GM23248 (cell line): ENCODE results near the gene SSR4.

Experiments
- EZH2 ChIP-seq: fragments of 200-600 bp; sonication (generic); IDR thresholded peaks from 2 replicates; pipeline ENCODE4 v1.6.1; 2018; ENCODE audit warnings: antibody characterized with exemption, mild to moderate bottlenecking; ENCODE audit not compliant: insufficient read depth, poor library complexity, severe bottlenecking
- EZH2phosphoT487 ChIP-seq: fragments of 200-600 bp; sonication (generic); IDR thresholded peaks from 2 replicates; pipeline ENCODE4 v1.6.1; 2018; ENCODE audit warnings: antibody characterized with exemption, moderate library complexity, mild to moderate bottlenecking, low read depth; ENCODE audit not compliant: insufficient read depth

- TF ChIP-seq EZH2phosphoT487 (no peak), EZH2 (no peak)
These were observed 22.6 kb downstream of the SSR4 start for GRCh38 chrX:153816831-153817690.
